ENCODE results near the gene LUZP2. TPM values are rescaled to one million over a fixed set of nuclear protein-coding genes. Genes with fewer than 3 reads are reported as not detected.

Gene LUZP2
- total RNA-seq, 1 donor from 2014 or later = 2.1 TPM

DNA sequence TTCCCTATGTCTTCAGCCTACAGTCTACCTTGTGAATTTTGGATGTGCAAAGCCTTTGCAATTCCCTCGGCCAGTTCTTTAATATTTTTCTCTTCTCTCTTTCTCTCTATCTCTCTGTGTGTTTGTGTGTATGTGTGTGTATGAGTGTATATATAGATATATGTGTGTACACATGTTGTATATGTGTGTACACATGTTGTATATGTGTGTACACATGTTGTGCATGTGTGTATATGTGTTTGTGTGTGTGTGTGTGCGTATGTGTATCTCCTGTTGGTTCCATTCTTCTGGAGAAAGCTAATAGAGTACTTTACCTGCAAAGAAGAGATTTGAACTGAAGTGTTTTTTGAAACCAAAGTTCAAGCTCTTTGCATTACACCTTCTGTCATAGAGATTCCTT, 155.0 kb downstream of the LUZP2 start:
- H3K27ac ChIP-seq (ENCODE audit: low read depth, low read length) = no peak overlapping the region
- no peaks in the 10 kb centered on the region for H3K9me3 ChIP-seq (ENCODE audit: control insufficient read depth in 3 of 3, low read length in 3 of 3)
- no peak overlapping the region for H3K9ac ChIP-seq (ENCODE audit: low read depth in 1 of 3, low read length in 3 of 3)
- H3K4me3 ChIP-seq (ENCODE audit: low read length in 3 of 3) = no peak overlapping the region
- no peaks in the 10 kb centered on the region for H3K36me3 ChIP-seq (ENCODE audit: control insufficient read depth in 3 of 3, insufficient read depth in 3 of 3, low read length in 3 of 3)
- no peaks in the 10 kb centered on the region for H3K4me1 ChIP-seq (ENCODE audit: control insufficient read depth in 3 of 3, insufficient read depth in 3 of 3, low read length in 3 of 3)
- no peaks in the 10 kb centered on the region for H3K27me3 ChIP-seq (ENCODE audit: control insufficient read depth in 3 of 3, insufficient read depth in 3 of 3, low read length in 3 of 3)

DNA sequence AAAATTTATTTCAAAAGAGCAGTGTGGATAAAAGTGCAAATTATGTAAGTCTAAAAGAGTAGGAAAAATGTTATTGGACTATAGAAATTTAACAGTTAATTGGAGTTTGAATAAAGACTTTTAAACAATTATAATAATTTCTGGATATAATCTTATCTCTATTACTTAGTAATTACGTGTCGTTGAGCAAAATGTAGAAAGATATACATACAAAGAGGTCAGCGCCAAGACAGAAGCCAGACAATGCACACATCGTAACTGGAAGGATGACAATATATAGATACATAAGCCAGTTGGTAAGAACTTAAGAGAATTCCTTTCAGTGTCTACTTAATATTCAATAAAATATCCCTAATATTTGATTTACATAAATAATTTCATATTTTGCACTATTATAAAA, 157.0 kb downstream of the LUZP2 start:
- Histone ChIP-seq H3K36me3 (ENCODE audit: control insufficient read depth in 3 of 3, insufficient read depth in 3 of 3, low read length in 3 of 3) (no peaks in the 10 kb centered on the region), H3K9me3 (ENCODE audit: control insufficient read depth in 3 of 3, low read length in 3 of 3) (no peaks in the 10 kb centered on the region), H3K27me3 (ENCODE audit: control insufficient read depth in 3 of 3, insufficient read depth in 3 of 3, low read length in 3 of 3) (no peaks in the 10 kb centered on the region), H3K4me3 (ENCODE audit: low read length in 3 of 3) (no peak overlapping the region), H3K27ac (ENCODE audit: low read depth, low read length) (no peak overlapping the region), H3K4me1 (ENCODE audit: control insufficient read depth in 3 of 3, insufficient read depth in 3 of 3, low read length in 3 of 3) (no peaks in the 10 kb centered on the region), H3K9ac (ENCODE audit: low read depth in 1 of 3, low read length in 3 of 3) (no peak overlapping the region)

DNA sequence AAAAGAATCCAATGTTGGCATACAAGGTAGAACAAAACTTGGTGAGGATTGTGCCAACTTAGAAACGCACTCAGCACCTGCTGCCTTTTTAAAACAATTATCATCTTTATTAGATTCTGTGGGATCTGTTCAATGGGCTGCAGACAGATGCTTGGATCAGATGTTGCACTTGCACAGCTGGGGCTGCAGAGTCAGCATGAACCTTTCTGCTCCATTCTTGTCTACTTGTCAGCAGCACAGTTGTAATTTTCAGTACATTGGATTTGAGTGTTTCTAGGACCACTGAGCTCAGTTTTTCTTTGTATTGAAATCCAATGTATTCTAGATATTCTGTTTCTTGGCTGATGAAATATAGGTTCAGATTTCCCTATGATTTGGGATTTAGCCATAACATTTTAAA, 164.5 kb downstream of the LUZP2 start:
- Histone ChIP-seq H3K9me3 (ENCODE audit: control insufficient read depth in 3 of 3, low read length in 3 of 3) (no peaks in the 10 kb centered on the region), H3K36me3 (ENCODE audit: control insufficient read depth in 3 of 3, insufficient read depth in 3 of 3, low read length in 3 of 3) (no peaks in the 10 kb centered on the region), H3K27me3 (ENCODE audit: control insufficient read depth in 3 of 3, insufficient read depth in 3 of 3, low read length in 3 of 3) (no peaks in the 10 kb centered on the region), H3K27ac (ENCODE audit: low read depth, low read length) (no peak overlapping the region), H3K4me1 (ENCODE audit: control insufficient read depth in 3 of 3, insufficient read depth in 3 of 3, low read length in 3 of 3) (no peaks in the 10 kb centered on the region), H3K4me3 (ENCODE audit: low read length in 3 of 3) (no peak overlapping the region), H3K9ac (ENCODE audit: low read depth in 1 of 3, low read length in 3 of 3) (no peak overlapping the region)

DNA sequence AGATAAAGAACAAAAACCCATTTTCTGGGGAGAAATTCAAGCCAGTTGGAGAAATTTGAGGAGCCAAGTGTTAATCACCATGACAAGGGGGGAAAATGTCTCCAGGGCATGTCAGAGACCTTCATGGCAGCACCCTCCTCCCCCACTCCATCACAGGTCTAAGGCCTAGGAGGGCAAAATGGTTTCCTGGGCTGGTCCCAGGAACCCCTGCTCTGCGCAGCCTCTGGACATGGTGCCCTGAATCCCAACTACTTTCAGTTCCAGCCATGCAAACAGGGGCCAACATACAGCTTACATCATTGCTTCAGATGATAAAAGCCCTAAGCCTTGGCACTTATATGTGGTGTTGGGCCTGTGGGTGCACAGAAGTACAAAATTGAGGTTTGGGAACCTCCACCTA, 167.5 kb downstream of the LUZP2 start:
- H3K4me3 ChIP-seq (ENCODE audit: low read length in 3 of 3) = no peak overlapping the region
- no peaks in the 10 kb centered on the region for H3K36me3 ChIP-seq (ENCODE audit: control insufficient read depth in 3 of 3, insufficient read depth in 3 of 3, low read length in 3 of 3)
- H3K9me3 ChIP-seq (ENCODE audit: control insufficient read depth in 3 of 3, low read length in 3 of 3) = no peaks in the 10 kb centered on the region
- no peak overlapping the region for H3K27ac ChIP-seq (ENCODE audit: low read depth, low read length)
- H3K4me1 ChIP-seq (ENCODE audit: control insufficient read depth in 3 of 3, insufficient read depth in 3 of 3, low read length in 3 of 3) = no peaks in the 10 kb centered on the region
- no peak overlapping the region for H3K9ac ChIP-seq (ENCODE audit: low read depth in 1 of 3, low read length in 3 of 3)
- no peaks in the 10 kb centered on the region for H3K27me3 ChIP-seq (ENCODE audit: control insufficient read depth in 3 of 3, insufficient read depth in 3 of 3, low read length in 3 of 3)

DNA sequence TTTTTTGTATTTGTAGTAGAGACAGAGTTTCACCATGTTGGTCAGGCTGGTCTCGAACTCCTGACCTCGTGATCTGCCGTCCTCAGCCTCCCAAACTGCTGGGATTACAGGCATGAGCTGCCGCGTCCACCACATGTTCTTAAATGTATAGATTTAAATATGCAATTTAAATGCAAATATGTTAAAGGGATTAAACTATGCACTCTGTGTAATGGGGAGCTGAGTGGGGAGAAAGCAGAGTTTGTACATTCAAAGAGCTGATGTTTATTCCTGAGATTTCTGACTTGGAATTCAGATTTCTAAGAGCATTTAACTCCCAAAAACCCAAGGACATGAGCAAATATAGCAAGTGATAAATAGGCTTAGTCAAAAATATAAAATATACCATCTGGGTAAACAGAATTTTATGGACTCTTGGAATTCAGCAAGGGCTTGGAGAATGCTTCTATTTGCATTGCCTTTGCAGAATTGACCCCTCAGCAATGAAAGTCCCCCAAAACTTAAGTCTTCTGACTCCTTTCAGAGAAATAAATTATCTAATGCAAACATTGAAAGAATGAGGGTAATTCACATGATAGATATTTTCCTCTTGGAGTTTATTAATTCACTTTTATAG, 170.6 kb downstream of the LUZP2 start:
- no peak overlapping the region for H3K27ac ChIP-seq (ENCODE audit: low read depth, low read length)
- H3K4me3 ChIP-seq (ENCODE audit: low read length in 3 of 3) = no peak overlapping the region
- no peaks in the 10 kb centered on the region for H3K4me1 ChIP-seq (ENCODE audit: control insufficient read depth in 3 of 3, insufficient read depth in 3 of 3, low read length in 3 of 3)
- no peak overlapping the region for H3K9ac ChIP-seq (ENCODE audit: low read depth in 1 of 3, low read length in 3 of 3)
- H3K36me3 ChIP-seq (ENCODE audit: control insufficient read depth in 3 of 3, insufficient read depth in 3 of 3, low read length in 3 of 3) = no peaks in the 10 kb centered on the region
- H3K27me3 ChIP-seq (ENCODE audit: control insufficient read depth in 3 of 3, insufficient read depth in 3 of 3, low read length in 3 of 3) = no peaks in the 10 kb centered on the region
- H3K9me3 ChIP-seq (ENCODE audit: control insufficient read depth in 3 of 3, low read length in 3 of 3) = no peaks in the 10 kb centered on the region

DNA sequence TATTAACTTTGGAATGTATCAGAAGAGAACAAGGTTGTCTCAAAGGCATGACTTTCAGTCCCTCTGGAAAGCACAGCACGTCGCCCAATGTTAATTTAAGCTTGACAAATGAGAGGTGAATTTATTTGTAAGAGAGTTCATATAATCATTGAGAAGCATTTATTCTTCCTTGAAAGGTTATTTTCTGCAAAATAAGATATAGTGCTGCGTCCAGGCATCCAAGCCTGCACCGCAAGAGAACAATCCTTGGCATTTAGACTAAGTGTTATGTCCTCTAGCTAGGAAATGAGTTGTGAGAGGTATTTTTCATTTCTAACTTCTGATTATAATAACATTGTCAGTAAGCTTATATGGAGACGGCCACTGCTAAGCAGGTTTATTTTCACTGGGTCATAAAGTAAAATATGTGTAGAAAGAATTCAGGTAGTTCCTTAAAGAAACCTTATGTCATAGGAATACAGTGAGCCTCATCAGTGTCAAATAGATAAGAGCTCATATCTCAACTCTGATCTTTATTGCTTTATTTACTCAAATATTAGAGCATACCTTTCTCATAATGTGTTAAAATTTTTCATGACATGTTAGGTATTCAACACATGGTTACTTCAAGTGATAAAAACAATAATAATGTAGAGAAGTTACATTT, 182.0 kb downstream of the LUZP2 start:
- H3K4me3 ChIP-seq (ENCODE audit: low read length in 3 of 3) = no peak overlapping the region
- no peaks in the 10 kb centered on the region for H3K36me3 ChIP-seq (ENCODE audit: control insufficient read depth in 3 of 3, insufficient read depth in 3 of 3, low read length in 3 of 3)
- no peaks in the 10 kb centered on the region for H3K9me3 ChIP-seq (ENCODE audit: control insufficient read depth in 3 of 3, low read length in 3 of 3)
- H3K27me3 ChIP-seq (ENCODE audit: control insufficient read depth in 3 of 3, insufficient read depth in 3 of 3, low read length in 3 of 3) = no peaks in the 10 kb centered on the region
- no peaks in the 10 kb centered on the region for H3K4me1 ChIP-seq (ENCODE audit: control insufficient read depth in 3 of 3, insufficient read depth in 3 of 3, low read length in 3 of 3)
- no peak overlapping the region for H3K9ac ChIP-seq (ENCODE audit: low read depth in 1 of 3, low read length in 3 of 3)
- no peak overlapping the region for H3K27ac ChIP-seq (ENCODE audit: low read depth, low read length)

DNA sequence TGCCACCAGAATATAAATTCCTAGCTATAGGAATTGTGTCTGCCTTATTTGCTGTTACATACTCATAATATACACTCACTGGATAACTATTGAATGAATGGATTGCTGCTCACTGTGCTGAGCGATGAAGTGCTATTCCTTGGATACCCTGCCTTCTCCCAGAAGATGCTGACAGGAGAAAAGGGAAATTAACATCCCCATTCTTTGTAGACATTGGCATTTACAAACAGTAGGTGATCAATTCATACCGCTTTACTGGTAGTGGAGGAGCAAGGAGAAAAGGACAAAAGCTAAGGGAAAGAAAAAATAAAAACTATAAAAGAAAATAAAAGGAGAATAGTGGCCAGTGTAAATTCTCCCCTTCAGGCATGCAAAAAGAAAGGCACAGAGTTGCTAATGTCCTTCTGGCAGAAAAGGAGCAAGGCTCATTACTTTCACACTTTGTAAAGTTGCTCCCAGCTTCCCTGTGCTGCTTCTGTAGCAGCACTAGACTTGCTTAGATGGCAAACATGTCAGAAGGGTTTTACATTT, 183.0 kb downstream of the LUZP2 start:
- Histone ChIP-seq H3K27ac (ENCODE audit: low read depth, low read length) (no peak overlapping the region), H3K9me3 (ENCODE audit: control insufficient read depth in 3 of 3, low read length in 3 of 3) (no peaks in the 10 kb centered on the region), H3K4me1 (ENCODE audit: control insufficient read depth in 3 of 3, insufficient read depth in 3 of 3, low read length in 3 of 3) (no peaks in the 10 kb centered on the region), H3K36me3 (ENCODE audit: control insufficient read depth in 3 of 3, insufficient read depth in 3 of 3, low read length in 3 of 3) (no peaks in the 10 kb centered on the region), H3K27me3 (ENCODE audit: control insufficient read depth in 3 of 3, insufficient read depth in 3 of 3, low read length in 3 of 3) (no peaks in the 10 kb centered on the region), H3K4me3 (ENCODE audit: low read length in 3 of 3) (no peak overlapping the region), H3K9ac (ENCODE audit: low read depth in 1 of 3, low read length in 3 of 3) (no peak overlapping the region)

DNA sequence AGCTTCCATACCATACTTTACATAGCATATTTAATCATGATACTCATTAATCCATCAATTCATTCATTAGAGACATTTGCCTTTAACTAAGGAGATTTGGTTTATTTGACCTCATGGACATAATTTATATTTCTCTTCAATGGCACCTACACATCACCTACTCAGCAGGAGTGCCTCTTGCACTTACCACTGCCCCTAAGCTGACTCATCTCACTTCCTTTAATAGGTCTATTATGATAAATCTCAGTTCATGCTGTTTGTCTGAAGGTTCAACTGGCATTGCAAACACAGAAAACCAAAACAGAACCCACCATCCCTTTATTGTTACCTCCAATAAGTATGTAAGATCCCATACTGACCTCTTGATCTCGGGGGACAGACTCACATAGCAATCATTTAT, 186.7 kb downstream of the LUZP2 start:
- Histone ChIP-seq H3K4me3 (ENCODE audit: low read length in 3 of 3) (no peak overlapping the region), H3K4me1 (ENCODE audit: control insufficient read depth in 3 of 3, insufficient read depth in 3 of 3, low read length in 3 of 3) (no peaks in the 10 kb centered on the region), H3K9ac (ENCODE audit: low read depth in 1 of 3, low read length in 3 of 3) (no peak overlapping the region), H3K9me3 (ENCODE audit: control insufficient read depth in 3 of 3, low read length in 3 of 3) (no peaks in the 10 kb centered on the region), H3K36me3 (ENCODE audit: control insufficient read depth in 3 of 3, insufficient read depth in 3 of 3, low read length in 3 of 3) (no peaks in the 10 kb centered on the region), H3K27me3 (ENCODE audit: control insufficient read depth in 3 of 3, insufficient read depth in 3 of 3, low read length in 3 of 3) (no peaks in the 10 kb centered on the region), H3K27ac (ENCODE audit: low read depth, low read length) (no peak overlapping the region)

DNA sequence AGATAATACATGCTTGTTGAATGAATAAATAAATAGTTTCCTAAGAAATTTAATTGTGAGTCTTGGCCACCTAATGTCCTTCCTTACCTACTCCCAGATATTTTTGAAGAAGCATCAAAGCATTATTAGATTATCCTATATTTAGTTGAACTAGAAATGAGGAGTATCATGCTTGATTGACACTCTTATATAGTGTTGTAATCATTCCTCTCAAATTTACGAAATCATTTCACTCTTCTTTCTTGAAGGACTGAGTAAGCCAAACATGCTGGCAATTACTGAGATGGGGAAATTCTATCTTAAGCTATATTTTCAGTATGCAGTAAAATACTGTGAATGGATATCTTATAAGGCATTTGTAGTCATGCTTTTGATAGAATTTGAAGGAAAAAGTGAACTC, 189.0 kb downstream of the LUZP2 start:
- H3K27ac ChIP-seq (ENCODE audit: low read depth, low read length) = no peak overlapping the region
- no peaks in the 10 kb centered on the region for H3K9me3 ChIP-seq (ENCODE audit: control insufficient read depth in 3 of 3, low read length in 3 of 3)
- H3K36me3 ChIP-seq (ENCODE audit: control insufficient read depth in 3 of 3, insufficient read depth in 3 of 3, low read length in 3 of 3) = no peaks in the 10 kb centered on the region
- no peaks in the 10 kb centered on the region for H3K27me3 ChIP-seq (ENCODE audit: control insufficient read depth in 3 of 3, insufficient read depth in 3 of 3, low read length in 3 of 3)
- H3K9ac ChIP-seq (ENCODE audit: low read depth in 1 of 3, low read length in 3 of 3) = no peak overlapping the region
- no peaks in the 10 kb centered on the region for H3K4me1 ChIP-seq (ENCODE audit: control insufficient read depth in 3 of 3, insufficient read depth in 3 of 3, low read length in 3 of 3)
- H3K4me3 ChIP-seq (ENCODE audit: low read length in 3 of 3) = no peak overlapping the region

DNA sequence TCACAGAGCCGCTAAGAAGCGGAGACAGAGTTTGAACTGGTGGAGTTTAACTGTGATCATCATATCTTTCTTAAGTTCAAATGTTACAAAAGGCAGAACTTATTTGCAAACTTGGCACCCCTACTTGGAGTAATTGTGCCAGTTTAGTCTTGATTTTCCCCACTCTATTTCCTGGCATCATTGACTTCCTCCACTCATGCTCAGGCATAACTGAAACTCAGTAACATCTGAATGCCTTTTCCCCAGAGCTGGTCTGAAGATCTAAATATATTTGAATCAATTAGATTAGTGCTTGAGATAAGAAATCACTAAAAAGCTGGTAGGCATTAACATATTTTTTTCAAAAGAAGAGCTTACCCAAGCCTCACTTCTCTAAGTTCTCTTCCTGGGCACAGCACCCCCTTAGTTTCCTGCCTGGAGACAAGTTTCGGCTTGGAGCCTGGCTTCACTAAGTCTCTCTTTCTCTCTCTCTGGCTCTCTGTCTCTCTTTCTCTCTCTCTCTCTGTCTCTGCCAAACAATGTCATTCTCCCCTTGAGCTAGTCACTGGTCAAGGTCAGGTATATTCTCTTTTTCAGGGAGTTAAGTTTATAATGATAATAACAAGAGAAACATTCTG, 190.8 kb downstream of the LUZP2 start:
- no peaks in the 10 kb centered on the region for H3K4me1 ChIP-seq (ENCODE audit: control insufficient read depth in 3 of 3, insufficient read depth in 3 of 3, low read length in 3 of 3)
- H3K9ac ChIP-seq (ENCODE audit: low read depth in 1 of 3, low read length in 3 of 3) = no peak overlapping the region
- no peaks in the 10 kb centered on the region for H3K36me3 ChIP-seq (ENCODE audit: control insufficient read depth in 3 of 3, insufficient read depth in 3 of 3, low read length in 3 of 3)
- no peak overlapping the region for H3K27ac ChIP-seq (ENCODE audit: low read depth, low read length)
- no peaks in the 10 kb centered on the region for H3K27me3 ChIP-seq (ENCODE audit: control insufficient read depth in 3 of 3, insufficient read depth in 3 of 3, low read length in 3 of 3)
- H3K4me3 ChIP-seq (ENCODE audit: low read length in 3 of 3) = no peak overlapping the region
- no peaks in the 10 kb centered on the region for H3K9me3 ChIP-seq (ENCODE audit: control insufficient read depth in 3 of 3, low read length in 3 of 3)

Measured in skeletal muscle tissue (tissue), 4 donors.